NCI-H1694 (cell line): ENCODE data around the gene GRID1.

Experiments
- DNase-seq: peaks from one replicate; lab custom pipeline; 2025; lab: John Stamatoyannopoulos, UW

GRID1 gene

DNA sequence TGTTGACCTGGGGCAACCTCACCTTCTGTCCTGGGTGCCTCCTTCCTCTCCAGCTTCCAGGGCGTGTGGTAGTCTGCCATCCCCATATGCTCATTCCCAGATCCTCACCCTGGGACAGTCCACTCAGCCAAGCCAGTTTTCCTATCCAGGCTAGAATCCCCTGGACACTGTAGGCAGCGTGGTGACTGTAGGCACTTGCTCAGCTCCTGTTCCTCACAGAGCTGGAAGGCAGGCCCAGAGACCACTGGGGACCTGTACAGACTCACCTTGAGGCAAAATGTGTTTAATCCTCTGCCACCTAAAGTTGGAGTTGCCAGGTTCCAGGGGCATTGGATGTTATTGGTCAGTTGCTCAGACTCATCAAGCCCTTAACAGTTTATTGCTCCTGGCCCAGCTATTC is 2.4 kb upstream of the GRID1 start:
- no peak for DNase-seq

DNA sequence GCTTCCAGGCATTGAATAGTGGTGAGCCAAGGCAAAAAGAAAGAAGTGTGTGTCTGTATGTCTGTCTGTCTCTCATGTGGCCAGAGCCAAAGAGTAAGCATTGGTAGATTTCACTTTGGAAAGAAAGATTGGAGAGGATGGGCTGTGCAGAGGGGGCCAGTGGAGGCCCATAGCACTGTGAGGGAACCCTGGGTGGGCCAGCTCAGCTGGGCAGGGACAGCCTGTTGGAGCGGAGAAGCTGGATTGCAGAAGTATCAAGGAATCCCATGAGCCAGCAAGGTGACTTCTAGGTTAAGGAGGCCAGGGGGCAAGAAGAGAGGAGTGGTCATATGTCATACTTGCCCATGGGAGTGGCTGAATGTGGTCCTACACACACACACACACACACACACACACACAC is 1.5 kb upstream of the GRID1 start:
- DNase-seq: no peak

DNA sequence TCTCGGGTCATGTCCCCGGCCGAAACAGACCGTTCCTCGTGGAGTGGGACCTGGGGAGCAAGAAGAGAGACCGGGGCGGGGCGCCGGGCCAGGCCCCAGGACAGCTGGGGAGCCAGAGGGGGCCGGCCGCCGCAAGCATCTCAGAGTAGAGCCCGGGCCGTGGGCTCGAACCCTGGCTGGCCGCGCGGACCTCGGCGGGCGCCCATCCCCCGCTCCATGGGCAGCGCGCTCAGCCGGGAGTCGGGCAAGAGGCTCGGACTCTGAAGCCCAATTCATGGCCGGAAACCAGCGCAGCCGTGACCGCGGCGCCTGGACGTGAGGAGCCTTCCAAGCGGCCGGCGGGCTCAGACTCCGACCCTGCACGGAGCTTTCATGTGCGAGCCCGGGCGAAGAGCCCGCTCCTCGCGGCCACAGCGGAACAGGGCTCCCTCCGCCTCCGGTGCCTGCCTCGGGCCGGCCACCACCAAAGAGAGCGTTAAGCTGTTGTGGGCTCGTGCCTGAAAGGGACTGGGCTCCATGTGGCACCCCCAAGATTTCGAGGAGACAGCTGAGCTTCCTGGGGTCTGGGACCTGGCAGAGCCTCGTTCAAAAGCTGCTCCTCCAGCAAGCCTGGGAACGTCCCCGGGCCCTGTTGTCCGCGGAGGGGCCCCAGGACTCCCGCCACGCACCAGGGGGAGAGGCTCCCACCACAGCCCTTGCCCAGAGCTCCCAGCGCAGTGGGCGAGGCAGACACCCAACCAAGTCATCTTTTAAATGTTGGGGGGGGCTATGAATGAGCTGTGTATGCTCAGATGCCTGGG is 757 bp upstream of the GRID1 start:
- no peak for DNase-seq

DNA sequence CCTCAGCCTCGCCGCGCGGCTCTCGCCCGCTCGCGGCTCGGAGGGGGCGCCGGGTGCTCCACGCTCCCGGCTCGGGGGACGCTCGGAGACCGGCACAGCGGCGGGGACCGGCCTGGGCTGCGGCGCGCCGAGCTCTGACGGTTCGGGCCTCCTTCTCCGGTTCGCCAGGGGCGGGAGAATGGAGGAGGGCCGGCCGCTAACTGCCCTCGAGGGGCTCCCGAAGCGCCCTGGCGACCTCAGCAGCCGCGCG is 232 bp upstream of the GRID1 start:
- DNase-seq: no peak

DNA sequence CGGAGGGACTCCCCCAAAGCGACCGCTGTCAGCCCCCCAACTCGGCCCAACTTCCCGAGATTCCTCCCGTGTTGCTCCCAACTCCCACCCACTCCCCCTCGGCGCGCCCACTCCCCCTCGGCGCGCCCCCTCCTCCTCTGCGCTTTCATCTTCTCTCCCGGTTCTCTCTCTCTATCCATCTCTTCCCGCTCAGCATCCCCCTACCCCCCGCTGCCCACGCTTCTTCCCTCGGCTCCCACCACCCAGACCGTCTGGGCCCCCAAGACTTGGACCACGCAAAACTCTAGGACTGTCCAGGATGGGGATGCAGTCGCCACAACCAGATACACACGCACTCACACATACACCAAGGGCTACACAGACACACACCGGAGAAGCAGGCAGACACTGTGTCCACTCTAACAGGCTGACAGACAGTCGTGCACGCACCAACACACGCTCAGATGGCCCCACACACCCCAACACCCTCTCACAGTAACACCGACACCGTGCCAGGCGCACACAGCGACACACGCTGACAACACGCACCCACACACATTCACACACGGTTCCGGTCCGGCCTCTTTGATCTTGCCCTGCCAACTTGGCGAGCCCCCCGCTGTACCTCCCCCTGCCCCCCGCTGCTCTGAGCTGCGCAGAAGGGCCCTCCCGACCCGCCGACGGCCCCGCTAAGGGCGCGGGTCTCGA is 1.1 kb downstream of the GRID1 start:
- DNase-seq: no peak

DNA sequence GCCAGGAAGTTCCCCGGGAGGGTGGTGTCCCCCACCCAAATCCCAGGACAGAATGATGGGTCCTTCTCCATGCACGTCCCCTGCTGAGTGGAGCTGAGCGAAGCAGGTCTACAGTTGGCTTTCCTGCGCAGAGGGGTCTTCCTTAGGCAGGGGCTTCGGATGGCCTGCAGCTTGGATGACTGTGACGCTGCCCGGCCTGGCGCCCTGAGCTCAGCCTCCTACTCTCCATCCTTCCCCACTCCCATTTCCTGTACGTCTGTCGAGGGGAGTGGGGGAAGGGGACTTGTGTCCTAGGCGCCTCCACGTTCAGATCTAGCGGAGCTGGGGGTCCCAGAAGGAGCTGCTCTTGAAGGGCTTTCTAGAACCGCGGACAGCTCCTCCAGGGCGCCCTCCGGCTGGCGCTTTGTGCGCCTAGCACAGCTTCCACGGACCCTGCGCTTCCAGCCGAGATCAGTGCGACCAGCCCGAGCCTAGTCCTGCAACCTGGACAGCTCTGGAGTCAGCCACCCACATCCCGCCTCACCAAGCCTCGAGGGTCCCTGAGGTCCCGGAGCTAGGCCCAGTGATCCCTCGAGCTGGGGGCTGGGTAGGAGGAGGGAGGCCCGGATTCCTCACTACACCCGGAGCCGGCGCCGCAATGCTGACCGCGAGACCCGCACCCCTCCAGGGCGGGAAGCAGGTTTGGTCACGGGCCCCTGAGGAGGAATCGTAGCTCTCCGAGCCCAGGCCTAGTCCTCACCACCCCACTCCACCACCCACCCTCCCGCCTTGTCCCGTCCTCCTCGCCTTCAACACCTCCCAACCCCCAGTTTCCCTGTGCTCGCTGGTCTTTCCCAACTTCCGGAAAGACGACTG is 1.9 kb downstream of the GRID1 start:
- DNase-seq: no peak

DNA sequence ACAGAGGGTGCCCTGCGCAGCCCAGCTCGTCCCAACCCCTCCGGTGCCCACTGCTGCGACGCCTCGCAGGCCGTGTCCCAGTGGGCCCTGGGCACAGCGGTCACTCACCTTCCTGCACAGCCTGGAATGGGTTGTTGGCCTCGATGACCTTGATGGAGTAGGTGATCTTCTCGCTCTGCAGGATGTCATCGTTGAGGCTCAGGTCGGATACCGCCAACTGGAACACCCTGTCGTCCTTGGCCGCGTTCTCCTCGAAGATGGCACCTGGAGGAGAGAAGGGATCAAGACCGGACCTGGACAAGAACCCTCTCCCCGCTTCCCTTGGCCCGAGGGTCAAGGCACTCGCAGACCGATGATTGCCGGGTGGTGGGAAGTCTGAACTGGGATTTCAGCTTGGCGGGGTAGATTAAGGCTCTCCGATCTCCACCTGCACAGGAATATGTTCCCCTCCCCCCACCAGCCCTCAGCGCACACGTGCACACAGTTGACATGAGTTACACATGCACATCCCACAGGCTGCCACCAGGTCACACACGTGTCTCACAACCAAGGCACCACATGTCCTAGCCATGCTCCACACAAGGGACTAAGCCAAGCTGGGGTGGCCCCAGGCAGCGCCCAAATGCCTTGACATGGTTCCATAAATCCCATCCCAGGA is 2.6 kb downstream of the GRID1 start:
- DNase-seq: no peak

DNA sequence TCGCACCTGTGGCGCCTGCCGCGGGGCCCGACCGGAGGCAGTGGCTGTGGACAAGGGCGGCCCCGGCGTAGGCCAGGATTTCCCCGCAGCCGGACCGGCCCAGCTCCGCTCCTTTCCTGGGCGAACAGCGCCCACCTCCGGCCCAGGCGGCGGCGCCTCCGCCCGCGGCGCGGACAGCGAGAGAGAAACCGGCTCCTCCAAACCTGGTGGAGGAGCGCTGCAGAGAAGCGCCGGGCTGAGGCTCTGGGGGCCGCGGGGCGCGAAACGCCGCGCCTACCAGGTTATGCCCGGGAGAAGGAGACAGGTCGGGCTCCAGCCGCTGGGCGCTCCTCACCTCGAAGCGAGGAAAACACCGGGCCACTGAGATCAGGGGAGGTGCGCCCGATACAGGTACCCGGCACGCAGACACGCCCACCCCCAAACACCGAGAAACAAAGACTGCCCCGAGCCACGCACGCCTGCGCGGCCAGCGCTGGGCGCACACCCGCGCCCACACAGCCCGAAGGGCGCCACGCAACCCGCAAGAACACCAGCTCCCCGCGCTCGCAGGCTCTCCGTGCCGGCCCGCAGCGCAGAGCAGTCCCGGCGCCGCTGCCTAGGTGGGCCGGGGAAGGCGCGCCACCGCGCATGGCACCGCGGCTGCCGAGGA is 3.3 kb downstream of the GRID1 start:
- no peak for DNase-seq

DNA sequence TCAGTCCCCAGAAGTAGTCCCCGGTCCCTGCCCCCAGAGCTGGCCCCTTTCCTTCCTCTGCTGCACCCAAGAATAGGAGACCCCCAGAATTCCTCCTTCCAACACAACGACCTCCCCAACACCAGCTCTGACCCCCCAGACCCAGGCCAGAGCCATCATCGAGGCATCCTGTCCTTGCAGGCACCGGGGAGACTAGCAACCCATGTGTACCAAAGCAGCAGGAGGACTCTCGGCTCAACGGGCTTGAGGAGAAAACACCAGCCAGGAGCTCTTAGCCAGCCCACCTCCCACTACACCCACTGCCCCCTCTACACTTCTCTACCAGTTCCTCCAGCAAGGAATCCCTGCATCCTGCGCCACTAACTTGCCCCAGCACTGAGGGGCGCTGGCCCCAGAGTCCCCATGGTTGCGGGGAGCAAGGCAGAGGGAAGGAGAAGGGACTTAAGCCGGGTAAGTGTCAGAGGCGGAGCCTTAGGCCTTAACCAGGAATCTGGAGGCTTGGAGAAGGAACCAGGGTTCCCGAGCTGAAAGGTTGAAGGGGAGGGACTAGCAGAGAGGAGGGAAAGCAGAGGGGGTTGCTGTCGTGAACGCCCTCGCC is 3.9 kb downstream of the GRID1 start:
- DNase-seq: no peak

DNA sequence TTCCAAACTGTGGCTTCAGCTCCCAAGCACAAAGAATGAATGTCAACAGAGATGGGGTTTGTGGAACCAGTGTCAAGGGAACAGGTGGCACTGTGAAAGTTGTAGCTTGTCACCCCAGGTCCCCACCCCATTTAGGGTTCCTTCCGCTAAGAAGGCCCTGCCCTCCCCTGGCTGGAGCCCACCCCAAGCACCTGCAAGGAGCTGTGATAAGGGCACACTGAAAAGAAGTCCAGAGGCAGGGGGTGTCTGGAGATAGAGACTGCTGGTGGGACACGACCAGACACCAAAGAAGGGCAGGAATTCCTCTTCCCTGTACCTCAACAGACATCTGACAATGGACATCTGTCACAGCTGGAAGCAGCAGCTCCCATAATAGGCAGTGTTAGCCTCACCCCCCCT is 4.5 kb downstream of the GRID1 start:
- no peak for DNase-seq

DNA sequence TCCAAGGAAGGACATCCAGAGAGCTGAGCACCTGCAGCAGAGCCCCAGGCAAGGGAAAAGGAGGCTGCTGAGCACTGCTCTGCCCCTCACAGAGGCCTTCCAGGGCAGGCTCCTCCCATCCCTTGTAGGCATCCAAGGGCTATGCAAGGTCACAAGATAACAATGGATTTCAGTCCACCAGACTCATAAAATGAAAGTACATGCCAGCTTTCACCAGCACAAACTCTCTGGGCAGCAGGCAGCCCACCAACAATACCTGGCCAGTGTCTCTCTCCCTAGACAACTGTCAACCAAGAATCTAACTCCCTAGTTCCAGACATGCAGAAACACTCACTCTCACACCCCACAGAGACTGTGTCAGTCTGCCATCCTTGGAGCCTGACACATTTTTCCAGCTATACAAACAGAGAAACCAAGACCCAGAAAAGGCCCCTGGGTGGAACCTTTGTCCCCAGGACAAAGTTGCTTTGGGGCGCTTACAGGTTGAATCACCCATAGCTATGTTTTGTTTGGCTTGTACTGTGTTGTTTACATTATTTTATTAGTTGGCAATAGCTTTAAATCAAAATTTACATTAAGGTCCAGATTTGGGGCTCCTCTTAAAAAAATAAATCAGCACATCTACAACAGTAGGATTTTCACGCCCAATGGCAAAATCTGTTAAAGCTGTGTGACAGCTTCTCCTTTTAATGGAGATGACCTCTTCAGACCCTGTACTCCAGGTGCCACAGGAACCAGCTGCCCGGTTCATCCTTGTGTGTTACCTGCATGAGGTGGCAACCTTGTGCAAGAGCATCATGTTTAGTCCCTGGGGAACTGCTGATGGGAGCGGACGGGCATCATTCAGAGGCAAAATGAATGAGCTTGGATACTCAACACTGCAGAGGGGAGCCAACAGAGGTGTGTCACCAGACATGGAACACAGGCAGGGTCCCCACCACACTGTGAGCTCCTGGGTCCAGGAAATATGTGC is 5.2 kb downstream of the GRID1 start:
- DNase-seq: no peak

DNA sequence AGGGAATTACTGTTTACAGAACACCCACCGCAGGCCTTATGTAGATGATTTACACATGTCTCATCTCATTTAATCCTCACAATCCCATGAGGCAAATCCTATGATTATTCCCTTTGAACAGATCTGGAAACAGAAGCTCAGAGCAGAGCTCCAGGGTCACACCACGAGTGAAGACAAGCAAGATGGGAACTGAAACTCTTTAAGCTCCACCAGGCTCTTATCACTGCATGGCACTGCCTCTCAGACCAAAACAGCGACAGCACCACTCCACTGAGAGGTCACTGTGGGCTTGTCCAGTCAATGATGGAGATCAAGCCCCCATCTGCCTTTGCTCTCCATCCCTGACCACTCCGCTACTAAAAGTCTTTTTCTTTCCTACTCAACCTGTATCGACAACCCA is 5.9 kb downstream of the GRID1 start:
- no peak for DNase-seq

DNA sequence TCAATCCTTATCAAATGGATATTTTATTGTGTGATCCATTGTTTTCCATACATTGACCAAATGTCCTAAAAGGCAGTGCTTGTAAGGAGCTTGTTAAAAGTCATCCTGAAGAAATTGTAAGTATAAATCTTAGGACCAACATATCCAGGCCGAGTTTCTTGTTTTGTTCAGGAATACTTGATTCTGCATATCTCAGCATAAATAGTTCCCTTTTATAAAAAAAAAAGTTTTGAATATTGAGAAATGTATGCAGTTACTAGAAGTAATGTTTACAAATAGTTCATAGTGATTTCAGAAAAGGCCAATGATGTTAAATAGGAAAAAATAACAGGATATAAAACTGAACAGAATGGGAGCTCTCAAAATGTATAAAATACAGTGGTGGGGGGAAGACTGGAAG is 6.6 kb downstream of the GRID1 start:
- no peak for DNase-seq

DNA sequence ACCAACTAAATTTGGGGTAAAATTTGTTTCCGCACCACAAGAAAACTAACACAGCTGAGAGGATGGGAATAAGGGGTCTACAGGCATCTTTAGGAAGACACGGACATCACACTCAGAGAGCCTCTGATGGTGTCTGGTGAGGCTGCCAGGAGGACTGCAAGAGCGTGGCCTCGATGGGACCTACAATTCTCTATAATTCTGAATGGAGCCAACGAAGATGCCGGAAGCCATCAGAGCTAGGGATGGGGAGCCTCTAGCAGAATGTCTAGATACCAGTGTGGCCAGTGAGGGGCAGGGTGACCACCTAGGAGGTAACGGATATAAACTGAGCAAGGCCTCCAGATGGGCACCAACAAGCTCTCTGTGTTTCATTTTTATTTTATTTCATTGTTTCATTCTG is 7.5 kb downstream of the GRID1 start:
- no peak for DNase-seq

DNA sequence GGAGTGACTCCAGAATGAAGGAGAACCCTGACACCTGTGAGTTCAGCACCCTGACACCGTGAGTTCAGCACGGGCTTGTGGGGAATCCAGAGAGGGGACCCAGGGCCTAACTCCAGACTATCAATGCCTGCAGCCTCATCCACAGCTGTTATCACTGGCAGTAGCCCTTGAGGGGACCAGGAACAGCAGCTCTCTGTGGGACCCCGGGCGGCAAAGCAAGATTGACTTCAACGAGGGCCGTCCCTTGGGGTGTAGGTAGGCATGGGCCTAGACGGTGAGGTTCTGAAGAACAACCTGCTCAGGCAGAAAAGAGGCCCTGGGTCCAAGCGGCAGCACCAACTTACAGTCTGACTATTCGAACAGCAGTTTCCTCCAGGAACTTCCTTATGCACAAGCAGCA is 8.9 kb downstream of the GRID1 start:
- no peak for DNase-seq

DNA sequence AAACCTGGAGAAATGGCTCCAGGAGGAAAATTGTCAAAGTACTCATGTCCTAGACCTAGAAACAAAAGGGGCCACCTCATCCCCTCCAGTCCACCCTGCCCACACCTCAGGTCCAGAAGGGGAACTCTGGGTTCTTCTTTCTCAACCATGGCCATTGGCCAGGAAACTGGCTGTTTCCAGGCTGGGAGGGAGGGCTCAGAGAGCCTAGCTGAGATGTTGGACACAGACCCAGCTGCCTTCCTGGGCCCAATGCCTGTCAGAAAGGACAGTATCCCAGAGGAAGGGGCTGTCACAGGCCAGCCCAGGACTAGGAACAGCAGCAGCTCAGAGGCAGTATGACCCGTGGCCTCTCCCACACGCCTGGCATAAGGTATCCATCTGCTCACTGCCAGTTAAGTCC is 9.6 kb downstream of the GRID1 start:
- no peak for DNase-seq

DNA sequence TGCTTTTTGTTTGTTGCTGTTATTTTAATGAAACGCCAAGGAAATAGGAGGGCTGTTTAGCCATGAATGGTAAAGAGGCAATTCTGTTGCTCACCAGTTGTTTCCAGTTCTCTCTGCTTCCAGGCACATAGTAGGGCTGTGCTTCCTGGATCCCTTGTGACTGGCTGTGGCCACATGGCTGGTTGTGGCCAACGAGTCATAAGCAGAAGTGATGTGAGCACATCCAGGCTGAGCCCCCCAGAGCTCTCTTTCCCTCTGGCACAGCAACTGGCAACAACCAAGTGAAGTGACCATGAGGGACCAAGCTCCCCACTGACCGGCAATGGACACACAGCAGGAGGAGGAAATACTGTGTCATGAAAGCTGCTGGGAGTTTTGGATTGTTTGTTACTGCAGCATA is 10.3 kb downstream of the GRID1 start:
- DNase-seq: no peak

DNA sequence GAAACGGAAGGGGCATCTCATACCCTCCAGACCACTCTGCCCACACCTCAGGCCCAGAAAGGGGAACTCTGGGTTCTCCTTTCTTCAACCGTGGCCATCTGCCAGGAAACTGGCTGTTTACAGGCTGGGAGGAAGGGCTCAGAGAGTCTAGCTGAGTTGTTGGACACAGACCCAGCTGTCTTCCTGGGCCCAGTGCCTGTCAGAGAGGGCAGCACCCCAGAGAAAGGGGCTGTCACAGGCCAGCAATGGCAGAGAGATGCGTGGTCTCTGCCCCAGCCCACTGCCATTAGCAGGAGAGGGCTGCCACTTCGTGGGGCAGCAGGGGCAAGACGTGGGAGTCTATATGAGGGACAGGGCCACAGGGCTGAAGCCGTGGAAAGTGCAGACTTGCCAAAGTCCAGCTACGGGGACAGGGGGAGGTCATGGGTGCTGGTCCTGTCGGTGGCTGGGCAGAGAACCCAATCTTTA is 11.0 kb downstream of the GRID1 start:
- no peak for DNase-seq

DNA sequence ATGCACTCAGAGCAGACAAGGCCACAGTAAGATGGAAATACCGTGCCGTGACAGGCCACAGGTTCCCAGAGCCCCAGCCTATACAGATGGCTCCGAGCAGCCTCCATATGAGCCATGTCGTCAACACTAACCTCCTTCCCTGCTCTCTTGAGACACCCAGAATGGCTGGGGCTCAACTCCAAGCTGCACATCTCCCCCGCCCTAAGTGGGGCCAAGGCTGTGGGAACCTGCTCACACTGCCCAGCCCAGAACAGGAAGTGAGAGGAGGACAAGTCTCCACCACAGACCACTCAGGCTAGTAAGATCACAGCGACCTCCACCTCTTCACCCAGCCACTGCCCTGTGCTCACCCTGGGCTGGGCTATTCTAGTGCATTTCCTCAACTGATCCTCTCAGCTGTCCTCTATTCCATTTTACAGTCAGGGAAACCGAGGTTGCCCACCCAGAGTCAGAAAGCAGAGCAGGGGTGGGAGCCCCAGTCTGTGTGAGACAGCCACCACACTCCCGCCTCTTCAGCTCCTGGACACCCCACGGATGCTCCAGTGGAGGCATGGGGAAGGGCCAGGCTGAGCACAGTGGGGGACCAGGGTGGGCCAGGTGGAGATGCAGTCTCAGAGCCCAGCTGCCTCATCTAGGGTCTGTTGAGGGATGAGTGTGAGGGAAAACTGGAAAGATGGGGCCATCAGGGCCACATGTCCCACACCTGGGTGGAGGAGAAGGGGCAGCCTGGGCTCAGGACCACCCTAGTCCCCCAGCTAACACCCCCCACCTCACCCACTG is 11.6 kb downstream of the GRID1 start:
- no peak for DNase-seq
